Activated T-cell treated with anti-CD3 and anti-CD28 coated beads, Interleukin-2, amount 50 U/mL, for 1 hour (primary cell): Measurements from ENCODE around the gene PTPN4.
A peak's percentile ranks its signal among the peaks of the same experiment; 100 is the strongest.
"Not testable (repeated sequence)": the region's sequence is repeated elsewhere in the genome, so short reads cannot be mapped to it uniquely, and the experiment has no call there.

Source experiments
- DNase-seq: peaks from one replicate; pipeline ENCODE4 v3.0.0-alpha.2; 2020

Gene PTPN4

DNA sequence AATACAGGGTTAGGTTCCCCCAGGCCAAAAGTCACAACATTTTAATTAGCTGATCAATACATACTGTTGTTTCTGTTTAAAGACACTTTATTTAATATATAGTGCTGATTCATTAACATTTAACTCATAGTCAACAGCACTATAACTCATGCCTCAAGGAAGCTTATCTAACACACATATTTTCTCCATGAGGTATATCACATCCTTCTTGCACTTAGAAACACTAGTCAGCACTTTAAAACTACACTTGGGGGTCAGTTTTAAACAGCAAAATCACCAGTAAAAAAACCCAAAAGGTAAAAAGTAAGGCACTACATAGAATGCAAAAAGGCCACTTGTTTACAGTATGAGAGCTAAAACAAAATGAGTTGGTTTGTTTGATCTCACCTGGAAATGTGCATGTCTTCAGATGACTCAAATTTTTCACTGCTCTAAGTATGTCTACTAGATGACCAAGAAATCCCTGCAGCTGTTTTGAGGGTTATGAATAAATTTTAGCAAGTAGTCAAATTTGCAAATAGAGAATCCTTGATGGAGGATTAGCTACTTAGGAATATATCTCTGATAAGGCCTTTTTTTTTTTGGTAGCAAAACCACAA is 199.0 kb downstream of the PTPN4 start:
- no peak for DNase-seq

DNA sequence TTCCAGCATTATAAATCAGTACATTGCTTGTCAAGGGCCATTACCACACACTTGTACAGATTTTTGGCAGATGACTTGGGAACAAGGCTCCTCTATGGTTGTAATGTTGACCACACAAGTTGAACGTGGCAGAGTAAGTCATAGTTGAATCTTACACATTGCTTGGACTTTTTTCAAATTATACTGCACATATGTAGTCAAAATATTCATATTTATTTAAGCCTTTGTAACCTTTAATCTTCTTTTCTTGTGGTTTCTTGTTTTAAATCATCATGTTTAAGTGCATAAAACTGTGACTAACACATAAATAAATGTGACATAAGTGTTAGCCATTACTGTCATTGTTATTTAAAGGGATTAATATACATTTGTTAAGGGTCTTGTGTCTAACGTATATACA is 201.1 kb downstream of the PTPN4 start:
- DNase-seq, result no peak

DNA sequence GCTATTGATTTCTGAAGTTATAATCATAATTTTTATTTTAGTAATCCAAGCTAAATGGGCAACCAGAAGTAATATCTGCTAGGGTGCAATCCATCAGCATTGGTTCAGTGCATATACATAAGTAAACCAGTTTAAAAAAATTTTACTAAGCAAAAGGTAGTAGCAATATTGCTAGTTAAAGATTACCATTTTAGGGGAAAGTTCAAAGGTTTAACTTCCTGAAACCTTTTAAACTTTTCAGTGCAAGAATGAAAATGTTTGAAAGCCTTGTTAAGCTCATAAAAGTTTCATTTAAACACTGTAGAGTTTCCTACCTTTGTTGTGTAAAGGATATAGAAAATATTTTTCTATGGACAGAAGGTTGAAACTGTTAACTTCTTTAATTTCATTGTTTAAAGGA is 222.2 kb downstream of the PTPN4 start:
- no peak for DNase-seq

DNA sequence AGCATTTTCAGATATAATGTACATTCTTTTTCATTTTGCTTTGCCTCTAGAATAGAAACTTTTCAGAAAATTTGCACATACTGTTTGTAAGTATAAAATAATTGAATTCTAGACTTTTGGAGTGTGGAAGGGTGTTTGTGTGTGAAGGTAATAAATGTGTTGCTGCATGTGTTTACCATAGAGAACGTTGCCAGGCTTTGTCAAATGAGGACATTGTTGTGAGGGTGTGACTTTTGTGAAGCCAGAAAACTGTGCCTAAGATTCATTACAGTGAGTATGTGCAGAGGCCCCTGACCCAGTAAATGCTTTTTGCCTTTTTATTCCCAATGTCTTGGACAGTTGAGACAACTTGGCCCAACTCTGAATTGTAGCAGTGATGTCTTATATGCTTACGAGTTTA is 222.8 kb downstream of the PTPN4 start:
- DNase-seq, result no peak

DNA sequence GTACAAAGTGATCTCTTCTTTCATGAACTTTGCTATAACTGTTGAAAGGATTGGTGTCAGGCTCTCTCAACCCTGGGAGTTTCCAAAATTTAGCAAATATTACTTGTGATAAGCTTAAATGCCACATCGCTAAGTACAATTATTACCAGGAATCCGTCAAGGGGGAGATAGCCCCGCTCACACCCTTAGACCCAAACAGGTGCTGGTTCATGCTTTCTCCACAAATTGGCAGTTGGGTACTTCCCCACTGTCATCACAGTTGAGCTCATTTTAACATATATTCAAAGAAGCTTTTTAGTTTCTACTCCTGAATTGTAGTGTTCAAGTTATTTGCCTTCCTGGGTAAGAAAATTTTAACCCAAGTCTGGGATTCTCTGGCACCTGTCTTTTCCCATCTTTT is 223.4 kb downstream of the PTPN4 start:
- DNase-seq, result no peak

DNA sequence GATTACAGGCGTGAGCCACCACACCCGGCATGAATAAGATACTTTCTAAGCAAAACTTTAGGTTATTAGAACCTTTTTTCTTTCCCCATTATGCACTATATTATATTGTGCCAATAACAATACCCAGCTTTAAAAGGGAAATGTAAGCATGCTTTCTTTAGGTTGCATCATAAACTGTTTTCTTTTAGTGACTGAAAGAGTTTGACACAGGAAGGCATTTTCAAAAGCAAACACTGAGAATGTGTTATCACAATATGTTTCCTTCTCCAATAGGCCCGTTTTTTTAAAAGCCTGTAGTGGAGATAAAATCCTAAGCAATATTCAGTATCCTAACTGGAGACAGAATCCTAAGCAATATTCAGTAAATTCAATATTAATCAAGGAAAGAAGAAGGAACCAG is 236.4 kb downstream of the PTPN4 start:
- no peak for DNase-seq

DNA sequence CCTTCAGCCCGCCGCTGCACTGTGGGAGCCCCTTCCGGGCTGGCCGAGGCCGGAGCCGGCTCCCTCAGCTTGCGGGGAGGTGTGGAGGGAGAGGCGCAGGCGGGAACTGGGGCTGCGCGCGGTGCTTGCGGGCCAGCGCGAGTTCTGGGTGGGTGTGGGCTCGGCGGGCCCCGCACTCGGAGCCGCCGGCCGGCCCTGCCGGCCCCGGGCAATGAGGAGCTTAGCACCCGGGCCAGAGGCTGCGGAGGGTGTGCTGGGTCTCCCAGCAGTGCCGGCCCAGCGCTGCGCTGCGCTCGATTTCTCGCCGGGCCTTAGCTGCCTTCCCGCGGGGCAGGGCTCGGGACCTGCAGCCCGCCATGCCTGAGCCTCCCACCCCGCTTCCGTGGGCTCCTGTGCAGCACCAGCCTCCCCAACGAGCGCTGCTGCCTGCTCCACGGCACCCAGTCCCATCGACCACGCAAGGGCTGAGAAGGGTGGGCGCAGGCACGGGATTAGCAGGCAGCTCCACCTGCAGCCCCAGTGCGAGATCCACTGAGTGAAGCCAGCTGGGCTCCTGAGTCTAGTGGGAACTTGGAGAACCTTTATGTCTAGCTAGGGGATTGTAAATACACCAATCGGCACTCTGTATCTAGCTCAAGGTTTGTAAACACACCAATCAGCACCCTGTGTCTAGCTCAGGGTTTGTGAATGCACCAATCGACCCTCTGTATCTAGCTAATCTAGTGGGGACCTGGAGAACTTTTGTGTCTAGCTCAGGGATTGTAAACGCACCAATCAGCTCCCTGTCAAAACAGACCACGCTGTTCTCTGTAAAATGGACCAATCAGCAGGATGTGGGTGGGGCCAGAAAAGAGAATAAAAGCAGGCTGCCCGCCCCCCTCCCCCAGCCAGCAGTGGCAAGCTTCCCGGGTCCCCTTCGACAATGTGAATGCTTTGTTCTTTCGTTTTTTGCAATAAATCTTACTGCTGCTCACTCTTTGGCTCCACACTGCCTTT is 237.5 kb downstream of the PTPN4 start:
- DNase-seq, result not testable (repeated sequence)

DNA sequence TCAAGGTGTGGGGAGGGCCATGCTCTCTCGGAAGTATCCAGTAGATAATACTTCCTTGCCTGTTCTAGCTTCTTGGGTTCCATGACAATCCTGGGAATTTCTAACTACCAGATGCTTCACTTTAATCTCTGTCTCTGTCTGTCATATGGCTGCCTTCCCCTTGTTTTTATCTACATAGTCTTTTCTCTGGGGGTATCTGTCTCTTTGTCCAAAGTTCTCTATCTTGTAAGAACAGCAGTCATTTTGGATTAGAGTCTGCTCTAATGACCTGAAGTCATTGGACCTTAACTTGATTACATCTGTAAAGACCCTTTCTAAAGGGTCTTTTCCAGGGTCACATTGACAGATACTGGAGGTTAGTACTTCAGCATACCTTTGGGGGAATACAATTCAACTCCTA is 241.7 kb downstream of the PTPN4 start:
- no peak for DNase-seq

DNA sequence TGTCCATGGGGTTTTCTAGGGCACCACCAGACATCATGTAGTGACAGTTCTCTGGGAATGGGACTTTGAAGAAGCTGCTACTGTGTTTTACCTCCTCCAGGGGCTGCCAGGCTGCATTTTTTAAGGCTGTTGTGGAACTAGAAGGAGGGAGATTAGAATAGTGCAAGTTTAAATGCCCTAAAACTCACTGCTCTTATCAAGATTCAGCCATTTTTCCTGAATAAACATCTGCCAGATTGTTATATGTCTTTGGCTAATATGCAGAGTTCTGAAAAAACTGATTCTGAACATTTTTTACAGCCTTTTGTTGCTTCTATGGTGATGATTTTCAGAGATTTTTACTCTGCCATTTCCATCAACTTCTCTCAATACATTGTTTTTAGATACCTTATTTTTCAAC is 244.5 kb downstream of the PTPN4 start:
- DNase-seq, result no peak

DNA sequence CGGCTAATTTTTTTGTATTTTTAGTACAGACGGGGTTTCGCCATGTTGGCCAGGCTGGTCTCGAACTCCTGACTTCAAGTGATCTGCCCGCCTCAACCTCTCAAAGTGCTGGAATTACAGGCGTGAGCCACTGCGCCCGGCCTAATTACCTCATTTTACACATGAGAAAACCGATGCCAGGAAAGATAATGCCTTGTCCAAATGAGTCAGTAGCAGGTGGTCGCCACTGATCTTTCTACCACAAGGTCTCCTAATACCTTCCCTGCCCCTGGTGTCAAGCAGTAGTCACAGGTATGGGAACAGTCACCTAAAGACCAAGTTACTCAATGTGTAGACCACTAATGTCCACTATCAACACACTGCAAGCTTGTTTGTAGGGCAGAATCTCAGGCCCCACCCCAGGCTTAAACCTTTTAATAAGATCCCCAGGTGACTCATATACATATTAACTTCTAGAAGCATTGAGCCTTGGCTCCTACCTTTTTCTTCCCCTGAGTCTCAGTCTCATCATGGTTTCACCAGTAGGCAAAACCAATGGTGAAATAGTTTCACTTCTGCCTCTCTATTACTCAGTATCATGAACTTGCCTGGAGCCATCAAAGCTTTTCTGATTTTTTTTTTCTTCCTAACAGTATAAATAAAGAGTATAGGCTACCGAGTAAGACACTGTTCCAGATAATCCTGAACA is 246.3 kb downstream of the PTPN4 start:
- no peak for DNase-seq

DNA sequence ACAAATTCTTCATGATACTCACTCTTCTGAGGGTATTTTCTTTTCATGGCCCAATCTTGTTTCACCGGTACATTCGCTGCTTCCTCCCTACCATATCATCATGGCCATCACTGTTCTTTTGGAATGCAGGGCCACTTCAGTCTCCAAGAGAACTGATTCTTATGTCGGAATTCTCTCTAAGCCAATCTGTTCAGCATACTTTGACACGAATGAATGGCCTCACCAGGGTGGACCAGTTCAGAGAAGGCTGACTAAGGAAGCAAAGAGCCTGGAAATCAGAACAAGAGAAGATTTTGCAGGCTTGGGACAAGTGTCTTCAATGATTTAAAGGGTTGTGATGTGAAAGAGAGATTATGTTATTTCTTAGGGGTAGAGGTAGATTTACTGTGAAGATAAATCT is 248.1 kb downstream of the PTPN4 start:
- DNase-seq, result no peak

DNA sequence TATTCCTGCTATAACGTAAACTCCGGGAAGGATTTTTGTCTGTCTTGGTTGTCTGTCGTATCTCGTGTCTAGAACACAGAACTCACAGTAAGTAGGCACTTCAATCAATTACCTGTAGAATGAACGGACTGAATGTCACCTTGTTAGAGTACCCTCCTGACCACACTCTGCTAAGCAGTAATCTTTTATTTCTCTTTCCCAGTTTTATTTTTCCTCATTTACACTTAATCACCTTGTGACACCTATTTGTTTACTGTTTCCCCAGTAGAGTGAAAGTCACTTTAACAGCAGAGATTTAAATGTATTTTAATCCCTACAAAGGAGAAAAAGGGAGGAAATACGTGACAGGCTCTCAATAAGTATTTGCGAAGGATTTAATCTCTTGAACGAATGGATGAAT is 252.6 kb downstream of the PTPN4 start:
- DNase-seq, result no peak

DNA sequence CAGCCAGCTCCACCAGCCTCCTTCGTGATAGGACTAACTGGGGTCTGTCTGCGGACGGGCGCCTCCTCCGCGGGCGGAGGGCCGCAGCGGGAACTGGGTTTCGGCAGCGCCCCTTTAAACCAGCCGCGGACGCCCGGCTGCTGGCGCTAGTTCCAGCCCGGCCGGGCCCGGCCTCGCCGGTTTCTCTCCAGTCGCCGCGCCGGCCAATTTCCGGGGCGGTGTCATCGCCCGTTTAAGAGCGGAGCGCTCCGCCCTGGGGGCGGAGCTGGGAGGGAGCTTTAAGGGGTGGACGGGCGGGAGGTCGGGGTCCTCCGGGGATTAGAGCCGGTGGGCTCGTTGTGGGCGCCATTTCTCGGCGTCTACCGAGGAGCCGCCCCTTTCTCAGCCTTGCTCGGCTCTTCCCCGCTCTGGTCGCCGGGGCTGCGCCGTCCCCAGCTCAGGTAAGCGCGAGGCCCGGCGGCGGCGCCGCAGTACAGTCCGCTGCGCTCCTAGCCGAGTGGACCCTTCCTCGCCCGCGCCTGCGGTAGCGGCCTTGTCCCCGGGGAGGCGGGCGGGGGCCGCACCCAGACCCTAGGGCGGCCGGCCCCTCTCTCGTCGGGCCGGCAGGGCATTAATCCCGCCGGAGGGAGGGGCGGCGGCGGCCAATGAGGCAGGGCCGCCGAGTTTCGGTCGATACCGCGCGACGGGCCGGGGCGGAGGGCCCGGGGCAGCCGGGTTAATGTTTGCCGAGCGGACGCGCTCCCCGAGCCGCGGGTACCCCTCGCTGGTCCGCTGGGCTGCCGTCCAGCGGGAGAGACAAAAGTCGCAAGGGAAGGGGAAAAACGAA is 253.3 kb downstream of the PTPN4 start, which contains the start of gene EPB41L5:
TSS of gene EPB41L5 (plus strand) at position 307 of the 826 bp plus-strand sequence. CDS start 6,008 bp downstream, outside the sequence.
- DNase-seq, result peak; percentile 83

DNA sequence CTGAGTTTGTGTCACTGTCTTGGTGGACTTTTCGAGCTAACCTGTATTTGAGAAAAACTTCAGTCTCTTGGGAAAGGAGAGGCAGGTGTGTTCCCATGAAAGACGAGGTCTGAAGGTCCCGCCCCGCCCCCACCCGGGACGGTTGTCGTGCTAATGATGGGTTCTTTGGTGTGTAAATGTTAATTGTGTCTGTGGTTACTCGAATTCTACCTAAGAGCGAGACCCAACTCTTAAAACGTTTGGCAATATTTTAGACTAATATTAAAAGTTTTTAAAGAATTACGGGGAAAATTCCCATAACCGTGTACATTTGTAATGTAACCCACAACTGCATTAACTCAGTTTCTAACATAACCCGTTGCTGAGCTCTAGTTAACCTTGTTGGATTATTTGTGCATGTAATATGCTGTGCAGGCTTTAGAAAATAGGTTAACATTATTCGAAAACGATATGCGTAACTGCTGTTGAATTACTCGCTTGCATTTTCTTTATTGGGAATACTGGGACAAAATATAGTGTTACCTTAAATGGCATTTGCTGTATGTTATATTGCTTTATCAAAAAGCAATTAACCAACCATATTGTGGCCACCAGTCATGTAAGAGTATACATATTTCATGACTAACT is 254.0 kb downstream of the PTPN4 start:
- DNase-seq, result no peak

DNA sequence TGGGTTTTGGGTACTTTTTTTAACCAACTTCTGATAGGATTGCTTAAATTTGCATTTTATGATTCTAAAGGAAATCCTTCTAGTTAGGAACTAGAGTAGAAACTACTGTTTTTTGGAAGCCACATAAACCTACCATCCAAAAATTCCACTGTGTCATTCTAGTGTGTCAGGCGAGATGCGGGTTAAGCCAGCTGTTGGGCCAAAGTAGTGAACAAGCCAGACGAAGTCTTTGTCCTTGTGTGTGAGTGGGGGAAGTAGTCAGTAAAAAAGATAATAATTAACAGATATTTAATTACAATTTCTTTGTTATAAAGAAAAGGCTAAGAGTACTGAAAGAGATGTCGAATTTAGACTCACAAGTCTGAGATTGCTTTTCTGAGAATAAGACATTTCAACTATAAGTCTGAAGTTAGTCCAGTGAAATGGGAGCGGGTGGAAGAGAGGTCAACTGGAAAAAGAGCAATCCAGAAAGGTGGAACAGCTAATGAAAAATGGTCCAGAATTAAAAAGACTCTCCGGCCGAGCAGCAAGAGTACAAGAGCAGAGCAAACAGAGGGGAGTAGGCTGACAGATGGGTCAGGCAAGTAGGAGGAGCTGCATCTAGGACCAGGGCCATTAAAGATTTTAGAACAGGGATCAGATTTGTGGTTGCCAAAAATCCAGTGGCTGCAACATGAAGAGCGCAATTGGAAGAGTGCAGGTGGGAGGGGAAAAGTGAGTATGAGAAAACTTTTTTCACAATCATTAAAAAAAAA is 254.7 kb downstream of the PTPN4 start:
- no peak for DNase-seq

DNA sequence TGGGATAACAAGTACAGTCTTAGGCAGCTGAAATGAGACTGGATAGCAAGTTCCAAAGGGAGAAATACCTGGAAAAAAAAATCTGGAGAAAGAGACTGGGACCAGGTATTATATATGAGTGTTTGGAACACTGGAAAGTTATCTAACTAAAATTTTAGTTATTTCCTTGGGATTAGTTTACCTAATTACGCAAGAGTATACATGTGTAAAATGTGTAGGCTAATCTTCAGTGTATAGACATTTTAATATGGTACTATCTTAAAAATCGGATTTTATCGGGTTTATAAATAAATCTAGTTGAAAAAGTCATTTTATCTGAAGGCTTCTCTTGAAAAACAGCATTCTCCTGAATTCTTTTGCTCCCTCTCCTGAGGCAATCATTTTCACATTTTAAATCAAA is 257.1 kb downstream of the PTPN4 start:
- DNase-seq, result no peak

DNA sequence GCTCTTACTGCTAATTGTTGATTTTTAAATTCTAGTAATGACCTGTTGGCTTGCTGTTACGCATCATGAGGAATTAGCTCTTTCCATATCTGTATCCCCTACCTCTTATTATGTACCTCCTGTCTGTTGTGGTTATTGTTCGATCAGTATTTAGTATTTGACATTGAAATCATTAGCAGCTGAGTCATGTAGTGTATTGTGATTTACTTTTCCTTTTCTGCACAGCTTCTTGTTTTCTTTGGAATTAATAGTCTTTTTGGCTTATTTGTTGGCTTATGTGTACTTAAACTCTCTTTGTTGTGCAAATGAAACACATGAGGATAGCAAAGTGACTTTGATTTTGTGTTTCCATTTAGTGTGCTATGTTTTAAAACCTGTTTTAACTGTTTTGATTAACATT is 257.5 kb downstream of the PTPN4 start:
- no peak for DNase-seq

DNA sequence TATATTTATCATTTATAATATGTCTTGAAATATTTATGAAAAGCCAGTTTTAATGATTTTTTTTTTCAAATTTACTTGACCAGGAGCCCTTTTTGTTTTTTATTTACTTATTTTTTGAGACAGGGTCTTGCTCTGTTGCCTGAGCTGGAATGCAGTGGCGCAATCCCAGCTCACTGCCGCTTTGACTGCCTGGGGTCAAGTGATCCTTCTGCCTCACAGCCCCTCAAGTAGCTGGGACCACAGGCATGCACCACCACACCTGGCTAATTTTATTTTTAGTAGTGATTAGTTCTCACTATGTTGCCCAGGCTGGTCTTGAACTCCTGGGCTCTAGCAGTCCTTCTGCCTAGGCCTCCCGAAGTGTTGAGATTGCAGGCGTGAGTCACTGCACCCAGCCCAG is 258.8 kb downstream of the PTPN4 start:
- no peak for DNase-seq

DNA sequence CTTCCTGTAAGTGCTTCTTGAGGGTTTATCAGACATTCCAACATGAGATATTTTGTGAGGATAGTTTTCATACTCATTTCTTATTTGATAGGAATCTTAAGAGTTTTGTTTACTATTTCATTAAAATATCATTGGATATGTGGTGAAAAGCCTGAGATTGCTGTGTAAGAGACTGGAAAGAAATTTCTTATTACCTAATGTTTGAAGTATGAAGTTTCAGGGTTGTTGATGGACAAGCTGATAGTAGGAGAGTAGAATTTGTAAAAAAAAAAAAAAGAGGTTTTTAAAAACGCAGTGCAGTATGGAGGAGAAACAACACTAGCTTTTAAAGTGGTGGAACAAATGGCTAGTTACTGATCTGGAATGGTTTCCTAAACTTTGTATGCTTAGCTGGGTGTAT is 260.8 kb downstream of the PTPN4 start:
- DNase-seq, result no peak

DNA sequence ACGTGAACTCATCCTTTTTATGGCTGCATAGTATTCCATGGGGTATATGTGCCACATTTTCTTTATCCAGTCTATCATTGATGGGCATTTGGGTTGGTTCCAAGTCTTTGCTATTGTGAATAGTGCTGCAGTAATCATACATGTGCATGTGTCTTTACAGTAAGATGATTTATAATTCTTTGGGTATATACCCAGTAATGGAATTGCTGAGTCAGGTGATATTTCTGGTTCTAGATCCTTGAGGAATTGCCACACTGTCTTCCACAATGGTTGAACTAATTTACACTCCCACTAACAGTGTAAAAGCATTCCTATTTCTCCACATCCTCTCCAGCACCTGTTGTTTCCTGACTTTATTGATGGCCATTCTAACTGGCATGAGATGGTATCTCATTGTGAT is 262.8 kb downstream of the PTPN4 start:
- not testable (repeated sequence) for DNase-seq

DNA sequence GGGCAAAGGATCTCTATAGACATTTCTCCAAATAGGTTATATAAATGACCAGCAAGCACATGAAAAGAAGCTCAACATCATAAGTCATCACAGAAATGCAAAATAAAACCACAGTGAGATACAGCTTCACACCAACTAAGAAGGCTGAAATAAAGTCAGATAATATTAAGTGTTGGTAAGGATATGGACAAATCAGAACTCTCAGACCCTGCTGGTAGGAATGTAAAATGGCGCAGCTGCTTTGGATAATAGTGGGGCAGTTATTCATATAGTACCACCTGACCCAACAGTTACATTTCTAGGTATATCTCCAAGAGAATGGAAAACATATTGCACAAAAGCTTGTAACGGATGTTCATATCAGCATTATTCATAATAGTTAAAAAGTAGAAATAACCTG is 267.2 kb downstream of the PTPN4 start:
- DNase-seq, result no peak

DNA sequence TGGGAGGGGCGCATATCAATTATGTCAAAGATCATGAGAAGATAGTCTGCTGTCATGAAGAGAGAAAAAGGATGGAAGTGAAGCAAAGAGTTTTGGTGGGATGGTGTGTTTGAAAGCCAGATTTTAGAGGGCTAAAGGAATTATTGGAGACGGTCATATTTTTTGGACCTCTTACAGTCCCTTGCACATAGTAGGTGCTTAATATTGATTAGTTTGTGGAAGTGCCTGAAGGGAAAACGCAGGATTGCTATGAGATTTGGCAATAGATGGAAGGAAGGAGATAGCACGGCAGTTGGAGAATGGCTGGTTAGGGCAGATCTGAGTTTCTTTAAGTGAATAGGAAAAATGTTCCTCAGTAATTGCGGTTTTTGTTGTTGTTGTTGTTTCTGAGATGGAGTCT is 269.1 kb downstream of the PTPN4 start:
- no peak for DNase-seq
